ENCODE measurements around the gene SLC25A42.
"Not testable (repeated sequence)": the region's sequence is repeated elsewhere in the genome, so short reads cannot be mapped to it uniquely, and the experiment has no call there.

The SLC25A42 gene

GRCh38 chr19:19063183-19064097 lies at the start of gene SLC25A42:
SLC25A42 (plus strand) TSS chr19:19063994; CDS start chr19:19096125, 32,131 bp downstream.
- in situ Hi-C loops (cut with HindIII; ENCODE audit: low sequenced_read_pairs): no loop called here

GRCh38 chr19:19021115-19021514 lies 42.7 kb upstream of the SLC25A42 start:
- no peak overlapping the region for H3K4me3 ChIP-seq (ENCODE audit: low read depth, low read length)
- in situ Hi-C loops (cut with HindIII; ENCODE audit: low sequenced_read_pairs): no loop called here
- TF ChIP-seq CTCF (IDR thresholded peaks at IDR 0.05; ENCODE audit: low read depth, low read length): no peak
- DNase-seq (ENCODE audit: low read depth, low spot score): peak; percentile 46

More at GRCh38 chr19:19063183-19064097, at the start of gene SLC25A42:
- no peak for TF ChIP-seq CTCF (IDR thresholded peaks at IDR 0.05; ENCODE audit: low read depth, low read length)
- peak; percentile 100 for DNase-seq (ENCODE audit: low read depth, low spot score)
- peak within 1 kb of the TSS; percentile 67 for H3K4me3 ChIP-seq (ENCODE audit: low read depth, low read length)

- no peak overlapping the region for H3K4me3 ChIP-seq (ENCODE audit: low read depth, low read length)
- in situ Hi-C loops (cut with HindIII; ENCODE audit: low sequenced_read_pairs): no loop called here
- no peak for DNase-seq (ENCODE audit: low read depth, low spot score)
- no peak for TF ChIP-seq CTCF (IDR thresholded peaks at IDR 0.05; ENCODE audit: low read depth, low read length)
These were observed 41.3 kb upstream of the SLC25A42 start for GRCh38 chr19:19022380-19022961.

- DNase-seq (ENCODE audit: low read depth, low spot score); H3K4me3 ChIP-seq (ENCODE audit: low read depth, low read length); in situ Hi-C loops (cut with HindIII; ENCODE audit: low sequenced_read_pairs): not testable (repeated sequence)
These were observed 40.4 kb upstream of the SLC25A42 start for GRCh38 chr19:19023376-19023775.

GRCh38 chr19:19025861-19026260 lies 37.9 kb upstream of the SLC25A42 start:
- no peak overlapping the region for H3K4me3 ChIP-seq (ENCODE audit: low read depth, low read length)
- TF ChIP-seq CTCF (IDR thresholded peaks at IDR 0.05; ENCODE audit: low read depth, low read length): no peak
- in situ Hi-C loops (cut with HindIII; ENCODE audit: low sequenced_read_pairs): no loop called here
- no peak for DNase-seq (ENCODE audit: low read depth, low spot score)

GRCh38 chr19:19026299-19026971 lies 37.4 kb upstream of the SLC25A42 start:
- in situ Hi-C loops (cut with HindIII; ENCODE audit: low sequenced_read_pairs): no loop called here
- DNase-seq (ENCODE audit: low read depth, low spot score): no peak
- H3K4me3 ChIP-seq (ENCODE audit: low read depth, low read length): no peak overlapping the region
- no peak for TF ChIP-seq CTCF (IDR thresholded peaks at IDR 0.05; ENCODE audit: low read depth, low read length)

All from astrocyte of the spinal cord (primary cell).